NCI-H82 treated with DMSO at 0.1 percent for 48 hours (cell line): ENCODE data around the gene TYSND1.
A peak's percentile ranks its signal among the peaks of the same experiment; 100 is the strongest.
"Not testable (repeated sequence)": the region's sequence is repeated elsewhere in the genome, so short reads cannot be mapped to it uniquely, and the experiment has no call there.

ENCODE experiments used
- DNase-seq: peaks from one replicate; lab custom pipeline; 2025; ENCODE audit not compliant: unreplicated experiment; lab: John Stamatoyannopoulos, UW

Gene TYSND1

DNA sequence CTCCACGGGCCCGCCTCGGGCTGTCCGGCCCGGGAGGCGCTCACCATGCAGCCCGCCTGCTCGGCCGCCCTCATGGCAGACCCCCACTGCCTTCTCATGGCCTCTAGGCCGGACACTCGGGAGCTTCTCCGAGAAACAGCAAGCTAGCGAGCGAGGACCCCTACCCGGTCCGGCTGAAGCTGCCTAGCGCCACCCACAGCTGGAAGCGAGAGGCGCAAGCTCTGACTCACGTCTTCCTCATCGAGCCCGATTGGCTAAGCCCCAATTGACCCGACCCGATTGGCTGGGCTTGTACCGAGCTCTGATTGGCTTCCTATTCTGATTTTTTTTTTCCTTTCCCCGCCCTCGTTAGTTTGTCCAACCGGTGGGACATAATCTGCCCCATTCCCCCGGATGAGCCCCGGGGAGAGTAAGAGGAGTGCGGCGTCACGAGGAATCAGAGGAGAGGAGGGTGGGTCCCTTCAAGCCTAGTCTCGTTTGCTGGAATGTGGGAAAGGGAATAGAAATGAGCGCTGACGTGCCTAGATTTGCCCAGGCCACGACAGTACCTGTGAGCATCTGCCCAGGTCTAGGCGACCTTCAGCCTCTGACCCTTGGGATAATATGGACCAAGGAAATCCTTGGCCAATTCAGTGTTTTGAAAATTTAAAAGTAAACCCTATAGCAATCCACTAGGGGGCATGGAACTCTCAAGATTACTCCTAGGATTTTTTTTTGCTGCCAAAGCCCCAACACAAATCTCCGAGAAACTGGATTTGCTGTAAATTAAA lies at the start of gene TYSND1:
TYSND1 (minus strand) TSS at position 212 of the 770 bp plus-strand sequence; CDS start at position 98, 114 bp downstream.
- peak; percentile 96 for DNase-seq

GRCh38 chr10:70193391-70193844 lies 46.9 kb upstream of the TYSND1 start:
- DNase-seq: no peak

DNA sequence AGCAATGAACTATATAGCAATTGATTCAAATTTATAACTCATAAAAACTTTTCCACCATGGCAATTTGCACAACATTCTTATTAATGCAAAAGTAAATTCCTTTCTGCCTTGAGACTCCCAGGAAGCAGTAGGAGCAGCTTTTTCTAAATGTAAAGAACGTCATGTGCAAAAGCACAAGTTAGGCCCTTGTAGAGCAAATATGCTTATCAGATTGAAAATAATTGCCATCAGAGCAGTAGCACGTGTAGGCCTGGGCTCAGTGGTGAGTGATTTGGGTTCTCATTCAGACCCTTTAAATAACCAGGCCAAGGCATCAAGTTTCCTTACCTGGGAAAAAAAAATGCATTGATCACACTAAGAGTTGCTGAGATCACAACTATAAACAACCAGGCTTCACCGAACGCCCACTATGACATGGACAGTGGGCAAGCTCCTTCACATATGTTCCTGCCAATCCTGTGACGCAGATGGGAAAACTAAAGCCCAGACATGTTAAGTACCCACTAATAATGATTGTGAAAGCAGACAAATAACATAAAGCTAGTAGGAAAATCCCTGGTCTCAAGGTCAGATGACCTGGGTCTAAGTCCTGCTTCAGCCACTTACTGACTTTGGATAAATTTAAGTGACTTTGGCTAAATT lies 45.9 kb upstream of the TYSND1 start:
- DNase-seq: no peak

DNA sequence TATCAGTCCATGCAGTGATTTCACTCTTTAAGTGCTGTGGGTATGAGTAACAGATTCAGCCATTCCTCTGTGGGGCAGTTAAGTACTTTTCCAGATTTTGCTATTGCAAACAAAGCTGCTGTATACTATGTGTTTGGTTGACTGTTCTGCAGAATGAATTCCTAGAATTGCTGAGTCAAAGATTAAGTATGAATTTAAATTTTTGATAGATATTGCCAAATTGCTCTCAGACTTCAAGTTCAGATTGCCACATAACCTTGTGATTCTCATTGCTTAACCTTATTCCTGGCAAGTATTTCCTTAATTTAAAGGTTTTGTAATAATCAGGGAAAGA lies 45.4 kb upstream of the TYSND1 start:
- DNase-seq: no peak

- no peak for DNase-seq
These were observed 44.9 kb upstream of the TYSND1 start for GRCh38 chr10:70191161-70191971.

DNA sequence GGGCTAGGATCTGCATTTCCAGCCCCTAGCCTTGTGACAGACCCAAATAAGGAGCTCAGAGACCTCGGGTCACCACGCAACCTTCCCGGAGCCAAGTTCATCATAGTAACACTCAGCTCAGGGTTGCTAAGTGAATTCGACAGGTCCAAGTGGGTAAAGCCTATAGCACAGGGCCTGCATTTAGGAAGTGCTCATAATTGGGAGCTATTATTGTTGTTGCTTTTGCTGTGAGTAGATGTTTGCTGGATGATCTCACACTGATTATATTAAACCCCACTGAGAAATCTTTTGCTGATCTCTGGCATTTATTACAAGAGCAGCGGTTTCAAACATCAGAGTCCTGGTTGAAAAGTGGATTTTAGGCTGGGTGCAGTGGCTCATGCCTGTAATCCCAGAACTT lies 44.1 kb upstream of the TYSND1 start:
- no peak for DNase-seq

GRCh38 chr10:70190102-70190501 lies 43.6 kb upstream of the TYSND1 start:
- no peak for DNase-seq

DNA sequence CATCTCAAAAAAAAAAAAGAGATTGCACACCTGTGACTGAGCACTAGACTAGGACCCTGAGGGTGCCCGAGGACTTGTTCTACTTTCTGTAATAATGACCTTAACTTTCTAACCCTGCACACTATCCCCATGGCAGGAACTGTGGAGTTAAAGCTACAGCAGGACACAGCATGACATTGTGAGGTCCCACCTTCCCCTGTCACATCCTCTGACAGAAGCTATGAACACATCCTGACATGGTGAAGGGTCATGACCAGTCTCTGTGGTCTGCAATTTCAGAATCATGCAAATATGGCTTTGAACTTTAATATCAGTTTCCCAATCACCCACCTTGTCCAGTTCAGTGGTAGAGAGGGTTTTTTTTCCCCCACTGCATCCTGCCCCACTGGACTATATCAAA lies 42.3 kb upstream of the TYSND1 start:
- no peak for DNase-seq

DNA sequence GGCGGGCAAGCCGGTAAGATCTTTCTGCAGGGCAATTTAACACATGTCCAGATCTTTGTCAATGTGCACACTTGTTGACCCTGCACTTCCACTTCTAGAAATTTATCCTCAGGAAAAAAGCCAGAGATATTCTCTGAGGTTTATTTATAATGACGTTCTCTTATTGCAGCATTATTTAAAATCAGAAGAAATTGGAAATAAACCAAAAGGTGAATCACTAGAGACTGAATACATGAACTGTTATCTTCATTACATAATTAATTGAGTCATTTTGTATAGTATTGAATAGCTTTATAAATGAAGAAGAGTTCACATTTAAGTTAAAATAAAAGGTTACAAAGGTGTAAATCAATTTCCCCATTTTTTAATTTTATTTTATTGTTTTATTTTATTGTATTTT lies 40.1 kb upstream of the TYSND1 start:
- no peak for DNase-seq

DNA sequence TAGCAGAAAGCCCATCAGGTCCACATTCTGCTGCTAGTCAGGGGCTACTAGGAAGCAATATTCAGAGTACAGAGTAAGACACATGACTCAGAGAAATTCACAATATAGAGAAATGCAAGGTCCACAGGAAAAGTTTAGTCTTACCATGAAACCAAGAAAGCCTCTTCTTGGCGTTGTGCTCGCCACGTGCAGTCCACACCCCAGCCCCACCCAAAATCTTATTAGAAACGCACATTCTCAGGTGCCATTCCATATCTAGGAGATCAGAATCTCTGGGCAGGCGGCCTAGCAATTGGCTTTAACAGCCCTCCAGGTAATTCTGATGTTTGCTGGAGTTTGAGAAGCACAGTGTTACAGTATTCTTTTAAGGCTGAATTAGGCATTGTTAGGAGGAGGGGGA lies 39.6 kb upstream of the TYSND1 start:
- DNase-seq: no peak

DNA sequence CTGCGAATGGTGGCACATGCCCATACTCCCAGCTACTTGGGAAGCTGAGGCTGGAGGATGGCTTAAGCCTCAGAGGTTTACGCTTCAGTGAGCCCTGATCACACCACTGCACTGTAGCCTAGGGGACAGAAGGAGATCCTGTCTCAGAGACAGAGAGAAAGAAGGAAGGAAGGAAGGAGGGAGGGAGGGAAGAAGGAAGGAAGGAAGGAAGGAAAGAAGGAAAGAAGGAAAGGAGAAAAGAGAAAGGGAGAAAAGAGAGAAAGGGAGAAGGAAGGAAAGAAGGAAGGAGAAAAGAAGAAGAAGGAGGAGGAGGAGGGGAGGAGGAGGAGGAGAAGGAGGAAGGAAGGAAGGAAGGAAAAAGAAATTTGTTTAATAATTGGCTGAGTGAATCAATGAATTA lies 36.8 kb upstream of the TYSND1 start:
- no peak for DNase-seq

GRCh38 chr10:70179209-70179608 lies 32.7 kb upstream of the TYSND1 start:
- DNase-seq: not testable (repeated sequence)

DNA sequence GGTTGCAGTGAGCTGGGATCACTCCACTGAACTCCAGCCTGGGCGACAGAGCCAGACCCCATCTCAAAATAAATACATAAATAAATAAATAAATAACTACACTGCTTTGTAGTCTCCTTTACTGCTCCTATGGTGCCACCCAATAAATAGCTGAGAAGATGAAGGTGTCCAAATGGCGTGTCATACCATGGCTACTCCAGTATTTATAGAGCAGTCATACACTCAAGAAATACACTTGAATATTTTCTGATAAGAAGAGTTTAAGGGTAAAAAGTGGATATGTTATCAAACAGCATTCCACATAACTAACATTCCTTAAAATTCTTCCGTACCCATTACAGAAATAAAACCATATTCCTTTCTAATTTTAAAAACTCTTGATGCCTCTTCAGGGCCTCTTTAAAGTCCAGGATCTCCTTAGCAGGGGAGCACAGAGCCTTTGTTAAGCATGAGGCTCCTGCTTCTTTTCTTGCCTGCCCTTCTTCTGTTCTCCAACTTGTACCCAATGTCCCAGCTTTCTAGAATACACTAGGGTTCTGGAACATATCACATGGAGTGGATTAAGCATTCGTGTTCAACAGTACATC lies 31.7 kb upstream of the TYSND1 start:
- no peak for DNase-seq

DNA sequence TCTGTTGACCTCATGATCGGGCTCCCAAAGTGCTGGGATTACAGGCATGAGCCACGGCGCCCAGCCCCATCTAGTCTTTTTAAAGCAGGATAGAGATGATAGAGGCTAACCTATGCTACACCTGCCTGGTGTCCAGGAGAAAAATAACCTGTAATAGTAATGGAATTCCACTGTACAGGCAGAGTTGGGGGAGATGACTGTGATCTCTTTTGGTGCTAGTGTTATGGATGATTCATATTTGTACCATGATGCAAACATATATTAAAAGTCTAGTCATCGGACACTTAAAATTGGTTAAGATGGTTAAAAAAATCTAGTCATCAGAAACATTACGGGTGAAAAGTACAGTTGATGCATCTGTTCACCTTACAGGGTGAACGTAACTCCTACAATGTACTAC lies 29.9 kb upstream of the TYSND1 start:
- no peak for DNase-seq

GRCh38 chr10:70175516-70175915 lies 29.0 kb upstream of the TYSND1 start:
- DNase-seq: no peak

GRCh38 chr10:70174058-70174741 lies 27.7 kb upstream of the TYSND1 start:
- DNase-seq: no peak

GRCh38 chr10:70169649-70170364 lies 23.3 kb upstream of the TYSND1 start:
- DNase-seq: no peak

GRCh38 chr10:70169011-70169410 lies 22.5 kb upstream of the TYSND1 start:
- no peak for DNase-seq

DNA sequence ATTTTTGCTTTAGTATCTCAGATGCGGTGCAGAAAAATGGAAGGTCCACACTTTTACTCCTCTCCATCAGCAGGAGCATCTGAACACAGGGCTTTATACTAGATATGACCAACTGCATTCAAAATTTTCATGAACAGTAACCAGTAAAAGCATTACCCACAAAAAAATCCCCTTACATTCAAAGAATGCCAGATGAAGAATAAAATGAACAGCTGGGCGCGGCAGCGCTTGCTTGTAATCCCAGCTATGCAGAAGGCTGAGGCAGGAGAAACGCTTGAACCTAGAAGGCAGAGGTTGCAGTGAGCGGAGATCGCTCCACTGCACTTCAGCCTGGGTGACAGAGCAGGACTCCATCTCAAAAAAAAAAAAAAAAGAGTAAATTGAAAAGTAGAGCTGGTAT lies 20.7 kb upstream of the TYSND1 start:
- DNase-seq: no peak

- no peak for DNase-seq
These were observed 19.9 kb upstream of the TYSND1 start for GRCh38 chr10:70166394-70166793.
